Liver (tissue), 9 donors: Measurements from ENCODE around the gene MDM4. TPM values are rescaled to one million over a fixed set of nuclear protein-coding genes. Genes with fewer than 3 reads are reported as not detected.

ENCODE experiments used
- DNase-seq: peaks from one replicate; pipeline ENCODE4 v3.0.0-alpha.2; 2017; ENCODE audit warnings: low spot score
- H3K27ac ChIP-seq, 2 donors: one replicate each; pipeline ENCODE4 v1.7.0; 2013; ENCODE audit warnings: inconsistent platforms in 2 of 2, low read length in 2 of 2, control low read depth in 1 of 2, low read depth in 1 of 2, mild to moderate bottlenecking in 1 of 2
- H3K27me3 ChIP-seq, 4 donors: one replicate each; pipeline versions ENCODE4 v1.6.1 to v1.7.0; 2013; ENCODE audit warnings: low read length in 3 of 4, inconsistent platforms in 1 of 4, mild to moderate bottlenecking in 1 of 4, moderate library complexity in 1 of 4; ENCODE audit not compliant: control insufficient read depth in 4 of 4, insufficient read depth in 4 of 4
- H3K36me3 ChIP-seq, 4 donors: one replicate each; pipeline versions ENCODE4 v1.6.1 to v1.7.0; 2013; ENCODE audit warnings: low read length in 3 of 4, mild to moderate bottlenecking in 3 of 4, low read depth in 1 of 4, moderate library complexity in 1 of 4; ENCODE audit not compliant: control insufficient read depth in 4 of 4, insufficient read depth in 3 of 4
- H3K4me1 ChIP-seq, 4 donors: one replicate each; pipeline versions ENCODE4 v1.6.1 to v1.7.0; 2013; ENCODE audit warnings: low read length in 3 of 4, mild to moderate bottlenecking in 3 of 4, moderate library complexity in 1 of 4; ENCODE audit not compliant: control insufficient read depth in 4 of 4, insufficient read depth in 4 of 4
- H3K4me3 ChIP-seq, 3 donors: one replicate each; pipeline versions ENCODE4 v1.6.1 to v1.7.0; 2013; ENCODE audit warnings: low read length in 3 of 3, control low read depth in 1 of 3, low read depth in 1 of 3, mild to moderate bottlenecking in 1 of 3
- H3K9ac ChIP-seq, 2 donors: one replicate each; pipeline ENCODE4 v1.7.0; 2013; ENCODE audit warnings: low read length in 2 of 2, mild to moderate bottlenecking in 2 of 2, moderate library complexity in 2 of 2, control low read depth in 1 of 2, low read depth in 1 of 2
- H3K9me3 ChIP-seq, 4 donors: one replicate each; pipeline versions ENCODE4 v1.6.1 to v1.7.0; 2013; ENCODE audit warnings: low read length in 3 of 4; ENCODE audit not compliant: control insufficient read depth in 4 of 4
- CTCF ChIP-seq: fragments of 150-350 bp; IDR thresholded peaks from 2 replicates; pipeline ENCODE4 v1.5.1; 2017; ENCODE audit warnings: improper control_type of control experiment, low read depth, low read length; ENCODE audit not compliant: missing input control
- EGR1 ChIP-seq, 2 donors: IDR thresholded peaks; 2 replicates each; pipeline ENCODE4 v1.6.1; 2016 to 2018; ENCODE audit warnings: antibody characterized with exemption in 2 of 2, low read depth in 2 of 2
- FOXA2 ChIP-seq: IDR thresholded peaks from 2 replicates; pipeline ENCODE4 v1.6.1; 2016; ENCODE audit warnings: antibody characterized with exemption
- HNF4A ChIP-seq, 2 donors: conservative IDR thresholded peaks; 2 replicates each; pipeline ENCODE4 v1.6.1; 2016; ENCODE audit warnings: antibody characterized with exemption in 2 of 2, mild to moderate bottlenecking in 2 of 2
- JUND ChIP-seq, 2 donors: IDR thresholded peaks; 2 replicates each; pipeline ENCODE4 v1.6.1; 2016; ENCODE audit warnings: antibody characterized with exemption in 2 of 2
- RAD21 ChIP-seq, 2 donors: IDR thresholded peaks; 2 replicates each; pipeline ENCODE4 v1.6.1; 2016; ENCODE audit warnings: antibody characterized with exemption in 2 of 2, mild to moderate bottlenecking in 2 of 2
- SP1 ChIP-seq: IDR thresholded peaks from 2 replicates; pipeline ENCODE4 v1.6.1; 2018; ENCODE audit warnings: antibody characterized with exemption, mild to moderate bottlenecking
- TAF1 ChIP-seq: conservative IDR thresholded peaks from 2 replicates; pipeline ENCODE4 v1.6.1; 2016; ENCODE audit warnings: antibody characterized with exemption, mild to moderate bottlenecking
- YY1 ChIP-seq: IDR thresholded peaks from 2 replicates; pipeline ENCODE4 v1.6.1; 2016; ENCODE audit warnings: antibody characterized with exemption, mild to moderate bottlenecking
- WGBS: extraction: QIAGEN DNeasy Blood & Tissue Kit; methylation state at CpG from one replicate; pipeline ENCODE4 v1.1.7; 2013; 5-methylcytosine and 5-hydroxymethylcytosine counted together
- polyA plus RNA-seq, 2 donors: library from polyadenylated mRNA; stranded (reverse) in 1 of 2; unstranded in 1 of 2; fragments of 200-250 nt in 1 of 2; fragments of >200 nt in 1 of 2; fragmentation: Nextera tagmentation in 1 of 2; extraction: Ambion mirVana in 1 of 2; gene quantifications; one replicate each; pipeline versions ENCODE4 v1.2.1 to v1.2.3, GENCODE V29; 2013 to 2015
- total RNA-seq, 2 donors: library from RNA; depleted of rRNA; stranded (reverse); fragments of >200 nt; gene quantifications; one replicate each; pipeline ENCODE4 v1.2.3, GENCODE V29; 2014
- TF ChIP-seq, protein P1 (sequence below): IDR thresholded peaks from 2 replicates; pipeline ENCODE4 v1.6.1; 2016; ENCODE audit warnings: antibody characterized with exemption, mild to moderate bottlenecking
- donor health status: healthy.
- donor health status: healthy.
- donor health status: healthy.
- donor health status: healthy.
- donor health status: healthy.

MDM4 gene
- total and polyA plus RNA-seq, 4 donors: 1.4 to 56.5 (median 21.6) TPM

DNA sequence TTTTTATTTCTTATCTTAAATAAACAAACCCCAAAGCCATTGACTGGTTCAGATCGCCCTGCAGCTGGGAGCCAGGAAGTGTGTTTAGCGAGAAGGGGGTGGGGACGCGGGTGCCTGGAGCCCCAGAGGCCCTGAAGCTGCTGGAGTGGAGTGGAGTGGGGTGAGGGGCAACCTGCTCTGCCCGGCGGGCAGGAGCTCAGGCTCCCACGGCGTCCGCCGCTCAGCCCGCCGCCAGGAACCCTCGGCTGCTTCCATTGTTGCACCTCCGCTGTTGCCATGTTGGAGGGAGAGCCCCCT, 22.3 kb upstream of the MDM4 start:
- no peaks in the 10 kb centered on the region for H3K9me3 ChIP-seq
- WGBS: 0% methylated on average over 14 of the region's 14 CpGs
- TF ChIP-seq RAD21 (IDR thresholded peaks at IDR 0.05) (peak in 1 of 2 donors; percentile 13), HNF4A (conservative IDR thresholded peaks at IDR 0.05) (peak in 1 of 2 donors; percentile 57), YY1 (peak; percentile 35), EGR1 (IDR thresholded peaks at IDR 0.05; ENCODE audit: low read depth in 2 of 2) (no peak), SP1 (peak; percentile 78)
- H3K4me3 ChIP-seq: peak overlapping the region; percentile 38 to 79 (median 75)
- H3K27me3 ChIP-seq: no peaks in the 10 kb centered on the region
- peak overlapping the region; percentile 81 to 93 for H3K27ac ChIP-seq
- peak; percentile 60 for DNase-seq
- peak overlapping the region; percentile 34 to 85 for H3K9ac ChIP-seq
- peaks cover 0 to 6% (median 0%) of the 10 kb centered on the region in 4 donors for H3K36me3 ChIP-seq
- H3K4me1 ChIP-seq: peaks cover 0 to 32% (median 24%) of the 10 kb centered on the region in 4 donors

- peak within 1 kb of the TSS; percentile 52 to 85 for H3K9ac ChIP-seq
- H3K4me3 ChIP-seq: peak within 1 kb of the TSS; percentile 38 to 79 (median 75)
- under 1% methylated on average over 69 of the region's 69 CpGs for whole genome bisulfite sequencing
- TF ChIP-seq, protein P1, sequence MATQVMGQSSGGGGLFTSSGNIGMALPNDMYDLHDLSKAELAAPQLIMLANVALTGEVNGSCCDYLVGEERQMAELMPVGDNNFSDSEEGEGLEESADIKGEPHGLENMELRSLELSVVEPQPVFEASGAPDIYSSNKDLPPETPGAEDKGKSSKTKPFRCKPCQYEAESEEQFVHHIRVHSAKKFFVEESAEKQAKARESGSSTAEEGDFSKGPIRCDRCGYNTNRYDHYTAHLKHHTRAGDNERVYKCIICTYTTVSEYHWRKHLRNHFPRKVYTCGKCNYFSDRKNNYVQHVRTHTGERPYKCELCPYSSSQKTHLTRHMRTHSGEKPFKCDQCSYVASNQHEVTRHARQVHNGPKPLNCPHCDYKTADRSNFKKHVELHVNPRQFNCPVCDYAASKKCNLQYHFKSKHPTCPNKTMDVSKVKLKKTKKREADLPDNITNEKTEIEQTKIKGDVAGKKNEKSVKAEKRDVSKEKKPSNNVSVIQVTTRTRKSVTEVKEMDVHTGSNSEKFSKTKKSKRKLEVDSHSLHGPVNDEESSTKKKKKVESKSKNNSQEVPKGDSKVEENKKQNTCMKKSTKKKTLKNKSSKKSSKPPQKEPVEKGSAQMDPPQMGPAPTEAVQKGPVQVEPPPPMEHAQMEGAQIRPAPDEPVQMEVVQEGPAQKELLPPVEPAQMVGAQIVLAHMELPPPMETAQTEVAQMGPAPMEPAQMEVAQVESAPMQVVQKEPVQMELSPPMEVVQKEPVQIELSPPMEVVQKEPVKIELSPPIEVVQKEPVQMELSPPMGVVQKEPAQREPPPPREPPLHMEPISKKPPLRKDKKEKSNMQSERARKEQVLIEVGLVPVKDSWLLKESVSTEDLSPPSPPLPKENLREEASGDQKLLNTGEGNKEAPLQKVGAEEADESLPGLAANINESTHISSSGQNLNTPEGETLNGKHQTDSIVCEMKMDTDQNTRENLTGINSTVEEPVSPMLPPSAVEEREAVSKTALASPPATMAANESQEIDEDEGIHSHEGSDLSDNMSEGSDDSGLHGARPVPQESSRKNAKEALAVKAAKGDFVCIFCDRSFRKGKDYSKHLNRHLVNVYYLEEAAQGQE: no peak
- TF ChIP-seq CTCF: peak; percentile 51
- peak; percentile 34 for TF ChIP-seq SP1
- TF ChIP-seq RAD21 (IDR thresholded peaks at IDR 0.05): peak; percentile 31 to 67
- no peak for TF ChIP-seq FOXA2
- H3K4me1 ChIP-seq: peaks cover 0 to 32% (median 24%) of the 10 kb centered on the region in 4 donors
- H3K27me3 ChIP-seq: no peaks in the 10 kb centered on the region
- H3K36me3 ChIP-seq: peaks cover 0 to 6% (median 0%) of the 10 kb centered on the region in 4 donors
- H3K27ac ChIP-seq: peak within 1 kb of the TSS; percentile 81 to 93
- peak; percentile 62 for DNase-seq
- H3K9me3 ChIP-seq: no peaks in the 10 kb centered on the region
Measured at GRCh38 chr1:204494281-204495077, 21.7 kb upstream of the MDM4 start, which contains the start of gene PIK3C2B. PIK3C2B (minus strand) TSS chr1:204494805; CDS start chr1:204469802, 25,003 bp downstream.

DNA sequence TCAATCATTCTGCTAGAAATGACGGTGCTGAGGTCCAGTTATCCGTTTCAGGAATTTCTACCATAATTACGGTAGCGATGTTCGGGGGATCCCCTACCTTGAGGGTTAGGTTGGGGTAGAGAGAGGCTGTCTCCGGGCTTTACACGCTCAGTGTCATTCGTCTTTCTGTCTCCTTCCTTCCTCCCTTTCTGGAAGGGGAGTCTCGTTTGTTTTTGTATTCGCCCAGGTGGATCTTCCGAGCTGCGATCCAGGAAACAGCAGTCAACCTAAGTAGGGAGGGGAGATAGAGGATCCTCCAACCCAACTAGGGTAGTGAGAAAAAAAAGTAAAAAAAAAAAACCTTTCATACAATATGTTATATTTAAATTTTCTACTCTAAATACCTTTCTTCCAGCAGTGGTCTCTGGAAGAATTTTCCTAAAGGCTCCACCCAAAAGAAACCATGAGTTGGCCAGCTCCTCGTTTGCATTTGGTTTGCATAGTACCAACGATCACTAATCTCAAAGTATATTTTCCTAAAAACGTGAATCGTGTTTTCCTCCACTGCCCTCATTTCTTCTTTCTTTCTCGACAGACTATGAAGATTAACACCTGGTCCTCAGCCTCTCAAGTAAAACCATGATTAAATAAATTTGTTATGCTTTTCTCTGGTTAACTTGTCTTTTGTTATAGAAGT, 21.0 kb upstream of the MDM4 start:
- H3K27ac ChIP-seq: peak overlapping the region; percentile 81 to 93
- H3K36me3 ChIP-seq: peaks cover 0 to 1% (median 0%) of the 10 kb centered on the region in 4 donors
- 9% methylated on average over 17 of the region's 17 CpGs for WGBS
- no peak for TF ChIP-seq YY1
- TF ChIP-seq TAF1: no peak
- peak; percentile 4 for TF ChIP-seq SP1
- no peak for TF ChIP-seq JUND (IDR thresholded peaks at IDR 0.05)
- TF ChIP-seq FOXA2: no peak
- H3K4me1 ChIP-seq: peaks cover 0 to 32% (median 24%) of the 10 kb centered on the region in 4 donors
- H3K9ac ChIP-seq: peak overlapping the region; percentile 32 to 85
- peak overlapping the region; percentile 38 to 79 (median 75) for H3K4me3 ChIP-seq
- no peaks in the 10 kb centered on the region for H3K27me3 ChIP-seq
- no peak for DNase-seq
- H3K9me3 ChIP-seq: no peaks in the 10 kb centered on the region
